ENCODE data around the gene YY1. TPM values are rescaled to one million over a fixed set of nuclear protein-coding genes. Genes with fewer than 3 reads are reported as not detected.

The YY1 gene
- total RNA-seq, 4 donors from 2014 or later: 50.0 to 67.4 (median 55.6) TPM

GRCh38 chr14:100283984-100284881, 45.3 kb downstream of the YY1 start:
- intact Hi-C loops (cut with DNase I): no loop called here
- no peaks in the 10 kb centered on the region for H3K27me3 ChIP-seq

GRCh38 chr14:100285021-100285912, 46.3 kb downstream of the YY1 start:
- H3K36me3 ChIP-seq: no peaks in the 10 kb centered on the region
- H3K4me3 ChIP-seq (replicated peaks in 1 of 3): peak overlapping the region in 1 of 3 donors; percentile 42
- peak; percentile 62 for DNase-seq
- intact Hi-C loops (cut with DNase I): loop anchor here (5.0 kb wide), 1 partner anchor 92 kb away; the partner anchor contains the start of gene WDR25
- H3K9me3 ChIP-seq: no peaks in the 10 kb centered on the region
- WGBS, 2 donors: 9 to 26% methylated on average over 11 to 45 of the region's 82 CpGs
- peak overlapping the region; percentile 93 for H3K27ac ChIP-seq
- TF ChIP-seq CTCF (IDR thresholded peaks at IDR 0.05): peak; percentile 17 to 74 (median 54)
- TF ChIP-seq POLR2A (IDR thresholded peaks at IDR 0.05): peak in 1 of 2 donors; percentile 51
- H3K27me3 ChIP-seq: no peaks in the 10 kb centered on the region
- H3K4me1 ChIP-seq: peaks cover 80 to 95% of the 10 kb centered on the region in 2 donors

More at GRCh38 chr14:100283984-100284881, 45.3 kb downstream of the YY1 start:
- Histone ChIP-seq H3K4me3 (replicated peaks in 1 of 3) (no peak overlapping the region), H3K9me3 (no peaks in the 10 kb centered on the region), H3K27ac (peak overlapping the region; percentile 93), H3K36me3 (no peaks in the 10 kb centered on the region), H3K4me1 (peaks cover 82 to 95% of the 10 kb centered on the region in 2 donors)
- DNase-seq: no peak
- WGBS, 2 donors: 78 to 84% methylated on average over 26 of the region's 26 CpGs
- TF ChIP-seq POLR2A (IDR thresholded peaks at IDR 0.05): no peak
- no peak for TF ChIP-seq CTCF (IDR thresholded peaks at IDR 0.05)

DNA sequence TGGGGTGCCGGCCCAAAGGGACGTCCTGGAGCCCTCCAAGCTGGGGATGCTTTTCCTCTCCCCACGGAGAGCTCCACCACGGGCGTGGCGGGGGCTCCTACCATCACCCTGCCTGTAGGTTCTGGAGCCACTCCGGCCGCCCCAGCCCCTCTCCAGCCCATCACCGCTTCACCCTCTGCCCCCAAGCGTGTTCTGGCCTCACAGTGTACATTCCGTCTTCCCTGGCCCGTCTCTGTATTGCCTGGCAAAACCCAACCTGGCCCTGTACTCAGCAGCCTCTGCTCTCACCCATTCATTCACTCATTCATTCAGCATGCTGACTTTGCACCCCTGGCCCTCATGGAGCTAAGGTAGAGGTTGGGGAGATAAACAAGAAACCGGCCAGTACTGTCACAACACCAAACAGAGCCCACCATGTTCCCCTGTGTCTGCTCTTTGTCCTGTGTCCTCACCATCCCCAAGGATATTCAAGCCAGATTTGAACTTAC, 47.0 kb downstream of the YY1 start:
- intact Hi-C loops (cut with DNase I): loop anchor here (5.0 kb wide), 1 partner anchor 91 kb away; the partner anchor contains the start of gene WDR25
- peaks cover 84 to 95% of the 10 kb centered on the region in 2 donors for H3K4me1 ChIP-seq
- H3K27me3 ChIP-seq: no peaks in the 10 kb centered on the region
- H3K27ac ChIP-seq: peak overlapping the region; percentile 93
- peaks cover 4 to 6% of the 10 kb centered on the region in 2 donors for H3K36me3 ChIP-seq
- peak; percentile 9 to 15 for DNase-seq
- TF ChIP-seq POLR2A (IDR thresholded peaks at IDR 0.05): no peak
- peak in 1 of 6 experiments; percentile 6 for TF ChIP-seq CTCF (IDR thresholded peaks at IDR 0.05)
- no peaks in the 10 kb centered on the region for H3K9me3 ChIP-seq
- H3K4me3 ChIP-seq (replicated peaks in 1 of 3): peak overlapping the region in 1 of 3 donors; percentile 42
- 59% methylated on average over 7 to 13 of the region's 13 CpGs for WGBS, 2 donors

- peak in 1 of 2 donors; percentile 9 for DNase-seq
- Histone ChIP-seq H3K9me3 (no peaks in the 10 kb centered on the region), H3K4me1 (peaks cover 91 to 96% of the 10 kb centered on the region in 2 donors), H3K27ac (peak overlapping the region; percentile 78 to 93 (median 93)), H3K36me3 (peaks cover 11 to 13% of the 10 kb centered on the region in 2 donors), H3K27me3 (no peaks in the 10 kb centered on the region), H3K4me3 (replicated peaks in 1 of 3) (no peak overlapping the region)
- intact Hi-C loops (cut with DNase I): loop anchor here (5.0 kb wide), 1 partner anchor 91 kb away; the partner anchor contains the start of gene WDR25
- TF ChIP-seq POLR2A (IDR thresholded peaks at IDR 0.05) (no peak), CTCF (IDR thresholded peaks at IDR 0.05) (no peak)
- WGBS, 2 donors: 72 to 86% methylated on average over 3 of the region's 10 CpGs
These were observed 47.7 kb downstream of the YY1 start for GRCh38 chr14:100286484-100287191.

All from thyroid gland (tissue), 4 donors.